Measurements from ENCODE around the gene PRPF19.
A peak's percentile ranks its signal among the peaks of the same experiment; 100 is the strongest.

PRPF19 gene

GRCh38 chr11:60906132-60906972, at the start of gene PRPF19:
Gene PRPF19 (minus strand): TSS chr11:60906585. CDS start chr11:60906382, 203 bp downstream.
- peak; percentile 97 for DNase-seq

- DNase-seq: no peak
Measured at GRCh38 chr11:60955571-60955970, 49.2 kb upstream of the PRPF19 start.

GRCh38 chr11:60954421-60954820, 48.0 kb upstream of the PRPF19 start:
- no peak for DNase-seq

- DNase-seq: no peak
Measured at GRCh38 chr11:60953781-60954180, 47.4 kb upstream of the PRPF19 start.

GRCh38 chr11:60952742-60953170, 46.4 kb upstream of the PRPF19 start:
- DNase-seq: no peak

GRCh38 chr11:60951904-60952741, 45.7 kb upstream of the PRPF19 start, which contains the start of gene SLC15A3:
Gene SLC15A3 (minus strand): TSS chr11:60952176. CDS start chr11:60951551, 625 bp downstream.
- DNase-seq: no peak

- no peak for DNase-seq
Measured at GRCh38 chr11:60951606-60951903, 45.2 kb upstream of the PRPF19 start.

GRCh38 chr11:60950933-60951605, 44.7 kb upstream of the PRPF19 start:
- peak; percentile 18 for DNase-seq

GRCh38 chr11:60950024-60950423, 43.6 kb upstream of the PRPF19 start:
- DNase-seq: no peak

- DNase-seq: no peak
Measured at GRCh38 chr11:60948250-60948649, 41.9 kb upstream of the PRPF19 start.

GRCh38 chr11:60947700-60948099, 41.3 kb upstream of the PRPF19 start:
- DNase-seq: no peak

GRCh38 chr11:60946601-60947264, 40.3 kb upstream of the PRPF19 start:
- DNase-seq: no peak

- DNase-seq: no peak
Measured at GRCh38 chr11:60945295-60945667, 38.9 kb upstream of the PRPF19 start.

GRCh38 chr11:60944490-60945294, 38.3 kb upstream of the PRPF19 start:
- no peak for DNase-seq

- DNase-seq: no peak
Measured at GRCh38 chr11:60942970-60943565, 36.7 kb upstream of the PRPF19 start.

- no peak for DNase-seq
Measured at GRCh38 chr11:60942219-60942618, 35.8 kb upstream of the PRPF19 start.

- no peak for DNase-seq
Measured at GRCh38 chr11:60941371-60942119, 35.2 kb upstream of the PRPF19 start.

GRCh38 chr11:60939855-60940254, 33.5 kb upstream of the PRPF19 start:
- no peak for DNase-seq

- no peak for DNase-seq
Measured at GRCh38 chr11:60939301-60939700, 32.9 kb upstream of the PRPF19 start.

GRCh38 chr11:60938500-60938899, 32.1 kb upstream of the PRPF19 start:
- DNase-seq: no peak

- DNase-seq: no peak
Measured at GRCh38 chr11:60937811-60938210, 31.4 kb upstream of the PRPF19 start.

All from stimulated activated naive CD4-positive, alpha-beta T cell treated with Interleukin-2 at 50 U/mL for 16 hours (primary cell).